Measurements from ENCODE around the gene ATP5PO. TPM values are rescaled to one million over a fixed set of nuclear protein-coding genes. Genes with fewer than 3 reads are reported as not detected.

ATP5PO gene
- total and polyA plus RNA-seq, 2 of the 8 experiments (the other 6 are each of a cell fraction or from before 2014, with no cell fraction given): 251 to 267 TPM

DNA sequence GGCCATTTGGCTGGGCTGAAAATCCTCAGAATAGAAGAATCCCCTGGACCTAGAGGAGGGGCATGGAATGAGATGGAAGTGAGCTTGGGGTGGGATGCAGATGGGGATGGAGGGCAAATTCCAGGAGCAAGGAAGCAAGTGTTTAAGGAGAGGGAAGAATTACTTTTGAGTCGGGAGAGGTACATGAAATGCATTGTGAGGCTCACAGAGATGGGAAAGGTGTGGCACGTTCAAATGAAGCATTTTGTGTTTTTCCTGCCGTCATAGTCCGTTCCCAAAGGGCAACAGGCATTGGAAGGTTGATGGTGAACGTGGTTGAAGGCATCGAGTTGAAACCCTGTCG lies 30.5 kb downstream of the ATP5PO start:
- Histone ChIP-seq H2BK12ac (ENCODE audit: low read depth, low read length) (no peak overlapping the region; the same call in 1 of the 2 replicates), H3K36me3 (ENCODE audit: control insufficient read depth in 2 of 4, insufficient read depth in 4 of 4, low read length in 3 of 4) (no peaks in the 10 kb centered on the region), H3K18ac (ENCODE audit: extremely low read depth, low read length) (no peak overlapping the region), H2BK15ac (ENCODE audit: low read length) (no peak overlapping the region), H4K8ac (ENCODE audit: extremely low read depth, insufficient read depth, low read length) (no peak overlapping the region), H3K14ac (ENCODE audit: insufficient read length) (no peak overlapping the region), H3K4me2 (ENCODE audit: insufficient read depth in 1 of 2, low read depth in 2 of 2, low read length in 2 of 2) (no peak overlapping the region), H3K56ac (replicated peaks; ENCODE audit: insufficient read length, low read depth, low read length) (no peak overlapping the region), H3K4me3 (ENCODE audit: extremely low read depth in 1 of 4, insufficient read depth in 2 of 4, low read depth in 3 of 4, low read length in 4 of 4) (no peak overlapping the region), H3K79me1 (ENCODE audit: low read depth, low read length) (no peaks in the 10 kb centered on the region), H3K9me3 (ENCODE audit: insufficient read depth in 2 of 2, low read depth in 1 of 2, low read length in 1 of 2) (no peaks in the 10 kb centered on the region), H2BK5ac (ENCODE audit: low read depth, low read length) (no peak overlapping the region), H3K4ac (replicated peaks; ENCODE audit: insufficient read length, low read depth, low read length) (no peak overlapping the region), H2AK5ac (ENCODE audit: low read depth, low read length) (no peak overlapping the region), H3K4me1 (replicated peaks in 1 of 4; ENCODE audit: control insufficient read depth in 3 of 4, insufficient read depth in 4 of 4, low read length in 3 of 4) (peaks cover 0 to 6% (median 4%) of the 10 kb centered on the region in 4 experiments; a peak in 2 of 7 replicates), H4K20me1 (replicated peaks in 1 of 2; ENCODE audit: control insufficient read depth in 1 of 2, insufficient read depth in 2 of 2, low read length in 2 of 2) (no peaks in the 10 kb centered on the region), H3K23me2 (ENCODE audit: low read depth, low read length) (no peaks in the 10 kb centered on the region), H3K23ac (ENCODE audit: insufficient read length) (no peak overlapping the region), H3K27ac (ENCODE audit: low read depth, low read length) (no peak overlapping the region), H3K79me2 (ENCODE audit: control insufficient read depth in 1 of 2, insufficient read depth in 2 of 2, low read length in 2 of 2) (no peaks in the 10 kb centered on the region), H3K27me3 (replicated peaks in 1 of 4; ENCODE audit: control insufficient read depth in 3 of 4, extremely low read depth in 1 of 4, insufficient read depth in 3 of 4, low read length in 3 of 4) (no peaks in the 10 kb centered on the region), H4K5ac (ENCODE audit: insufficient read length, low read depth, low read length) (no peak overlapping the region), H2BK120ac (replicated peaks; ENCODE audit: low read depth, low read length) (no peak overlapping the region), H3K9ac (replicated peaks in 1 of 4; ENCODE audit: extremely low read depth in 1 of 4, low read depth in 3 of 4, low read length in 3 of 4) (no peak overlapping the region), H2AFZ (ENCODE audit: low read length) (no peak overlapping the region), H4K91ac (replicated peaks; ENCODE audit: insufficient read length, low read length) (peak overlapping the region; percentile 9), H2BK20ac (ENCODE audit: low read length) (no peak overlapping the region)
- WGBS, 2 experiments (ENCODE audit: extremely low coverage in 1 of 2, insufficient coverage in 1 of 2, insufficient read length in 1 of 2, insufficient replicate concordance in 2 of 2, low coverage in 1 of 2, low lambda C conversion rate in 2 of 2, missing lambda C conversion rate in 1 of 2): 94% methylated on average over 7 of the region's 7 CpGs; no CpG with 5 or more reads in 1 of the 2 experiments
- no peak for FAIRE-seq
- no peak for DNase-seq (ENCODE audit: low read depth in 1 of 2, low spot score in 2 of 2)
- ChIA-PET CTCF (ENCODE audit: partially characterized antibody) (no interaction called here), POLR2A (ENCODE audit: partially characterized antibody) (no interaction called here)
- TF ChIP-seq BCL11A (IDR thresholded peaks at IDR 0.05; ENCODE audit: low read depth in 2 of 2, low read length in 2 of 2): no peak
- no peak for TF ChIP-seq GTF2F1 (IDR thresholded peaks at IDR 0.05; ENCODE audit: borderline replicate concordance, low read depth, low read length)
- TF ChIP-seq, protein P1, sequence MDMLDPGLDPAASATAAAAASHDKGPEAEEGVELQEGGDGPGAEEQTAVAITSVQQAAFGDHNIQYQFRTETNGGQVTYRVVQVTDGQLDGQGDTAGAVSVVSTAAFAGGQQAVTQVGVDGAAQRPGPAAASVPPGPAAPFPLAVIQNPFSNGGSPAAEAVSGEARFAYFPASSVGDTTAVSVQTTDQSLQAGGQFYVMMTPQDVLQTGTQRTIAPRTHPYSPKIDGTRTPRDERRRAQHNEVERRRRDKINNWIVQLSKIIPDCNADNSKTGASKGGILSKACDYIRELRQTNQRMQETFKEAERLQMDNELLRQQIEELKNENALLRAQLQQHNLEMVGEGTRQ (IDR thresholded peaks at IDR 0.05; ENCODE audit: low read length): no peak
- no peak for TF ChIP-seq PHF8 (conservative IDR thresholded peaks at IDR 0.05; ENCODE audit: low read depth, low read length)
- no peak for TF ChIP-seq ZNF274 (IDR thresholded peaks at IDR 0.05; ENCODE audit: borderline replicate concordance, extremely low read depth, low read length)
- TF ChIP-seq SRF (IDR thresholded peaks at IDR 0.05; ENCODE audit: low read depth, low read length): no peak
- TF ChIP-seq, protein P2, sequence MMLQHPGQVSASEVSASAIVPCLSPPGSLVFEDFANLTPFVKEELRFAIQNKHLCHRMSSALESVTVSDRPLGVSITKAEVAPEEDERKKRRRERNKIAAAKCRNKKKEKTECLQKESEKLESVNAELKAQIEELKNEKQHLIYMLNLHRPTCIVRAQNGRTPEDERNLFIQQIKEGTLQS (IDR thresholded peaks at IDR 0.05; ENCODE audit: insufficient read depth, low read depth, low read length): no peak
- TF ChIP-seq TAF1 (IDR thresholded peaks at IDR 0.05; ENCODE audit: low read depth, low read length): no peak
- TF ChIP-seq RAD21 (IDR thresholded peaks at IDR 0.05 in 1 of 2, conservative IDR thresholded peaks at IDR 0.05 in 1 of 2; ENCODE audit: low read depth in 2 of 2, low read length in 2 of 2): no peak
- no peak for TF ChIP-seq TEAD4 (IDR thresholded peaks at IDR 0.05; ENCODE audit: low read depth, low read length)
- TF ChIP-seq SP4 (IDR thresholded peaks at IDR 0.05; ENCODE audit: low read length): no peak
- TF ChIP-seq JUND (IDR thresholded peaks at IDR 0.05; ENCODE audit: low read length): no peak
- no peak for TF ChIP-seq RBBP5 (IDR thresholded peaks at IDR 0.05; ENCODE audit: borderline replicate concordance, low read depth, low read length)
- TF ChIP-seq TBP (IDR thresholded peaks at IDR 0.05; ENCODE audit: low read depth, low read length): no peak
